Measurements from ENCODE around the gene GRAMD1B.
"Not testable (repeated sequence)": the region's sequence is repeated elsewhere in the genome, so short reads cannot be mapped to it uniquely, and the experiment has no call there.

Gene GRAMD1B

DNA sequence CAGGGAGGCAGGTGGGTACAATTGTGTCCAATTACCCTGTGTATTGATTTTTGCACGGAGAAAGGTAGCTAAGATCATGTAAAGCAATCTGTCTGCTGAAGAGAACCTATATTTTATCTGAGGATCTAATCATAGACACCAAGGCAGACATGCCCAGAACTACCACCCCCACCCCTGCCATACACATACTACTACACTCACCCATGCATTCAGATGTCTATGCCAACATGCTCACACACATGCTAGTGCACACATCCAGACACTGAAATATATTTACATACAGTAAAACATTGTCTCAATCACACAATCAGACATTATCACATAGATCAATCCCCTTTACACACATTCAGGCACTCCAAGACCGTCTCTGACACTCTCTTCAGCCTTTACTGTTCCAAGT lies 222.5 kb downstream of the GRAMD1B start:
- DNase-seq: no peak

DNA sequence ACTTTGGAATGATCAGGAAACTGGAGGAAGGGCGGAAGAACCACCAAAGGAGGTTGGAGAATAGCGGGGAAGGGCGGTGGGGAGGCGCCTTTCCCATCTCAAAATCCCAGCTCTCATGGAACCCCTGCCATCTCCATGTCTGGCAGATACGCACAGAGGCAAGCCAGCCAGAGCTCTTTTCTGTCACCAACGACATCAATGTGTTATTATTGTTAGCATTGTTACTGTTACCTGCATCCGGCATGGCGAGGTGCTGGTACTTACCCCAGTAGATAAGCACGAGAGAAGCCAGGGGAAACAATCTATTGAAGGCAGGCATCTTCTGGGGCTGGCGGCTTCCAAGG lies 223.4 kb downstream of the GRAMD1B start:
- no peak for DNase-seq

DNA sequence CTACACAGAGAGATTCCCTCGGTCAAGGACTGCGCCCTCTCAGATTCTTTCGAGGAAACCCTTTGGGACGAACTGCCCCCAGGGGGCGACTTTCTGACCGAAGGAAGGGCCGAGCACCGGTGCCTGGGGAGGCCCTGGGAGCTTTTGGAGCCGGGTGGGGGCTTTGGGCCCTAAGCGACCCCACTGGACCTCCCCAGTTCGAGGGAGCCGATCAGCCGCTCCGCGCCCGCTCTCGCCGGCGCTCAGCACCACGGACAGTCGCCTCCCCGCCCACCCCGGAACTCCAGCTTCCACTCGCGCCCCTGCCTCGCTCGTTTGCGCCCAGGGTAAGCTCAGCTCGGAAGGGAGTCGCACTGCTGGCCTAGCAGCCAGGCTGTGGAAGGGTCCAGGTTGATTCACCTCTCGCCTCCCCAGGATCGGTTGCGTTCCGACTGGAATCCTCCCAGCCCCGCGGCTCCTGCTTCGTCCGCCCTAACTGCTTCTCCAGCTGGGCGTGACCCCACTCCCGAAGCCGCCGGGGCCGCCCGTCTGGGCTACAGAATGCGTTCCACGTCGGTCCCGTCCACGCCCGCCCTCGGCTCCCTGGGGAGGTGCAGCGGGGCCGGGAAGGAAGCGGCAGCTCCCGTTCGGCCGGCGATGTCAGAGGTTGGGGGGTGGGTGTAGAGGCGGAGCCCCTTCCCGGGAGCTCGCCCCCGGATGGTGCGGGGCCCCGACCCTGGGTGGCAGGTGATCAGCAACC lies 223.9 kb downstream of the GRAMD1B start:
- peak in 1 of 2 experiments; percentile 62 for DNase-seq

DNA sequence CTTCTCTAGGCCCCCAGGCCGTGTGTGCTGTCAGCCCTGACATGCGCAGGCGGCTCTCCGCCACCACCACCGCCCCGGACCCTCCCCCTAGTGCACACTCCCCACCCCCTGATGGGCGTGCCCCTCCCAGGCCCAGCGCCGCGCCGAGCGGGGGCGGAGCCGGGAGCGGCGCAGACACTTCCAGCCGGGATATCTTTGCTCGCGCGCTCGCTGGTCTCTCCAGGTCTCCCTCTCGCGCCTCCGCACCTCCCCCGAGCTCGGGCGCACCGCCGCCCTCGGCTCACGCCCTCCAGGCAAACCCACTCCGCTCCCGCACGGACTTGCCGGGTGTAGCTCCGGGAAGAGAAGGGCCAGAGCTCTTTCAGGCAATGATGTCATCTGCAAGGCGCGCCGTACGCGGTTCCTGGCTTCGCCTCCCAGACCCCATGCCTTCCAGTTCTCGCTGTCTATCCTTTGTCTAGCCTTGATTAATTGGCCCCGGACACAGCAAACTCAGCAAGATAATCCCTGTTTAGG lies 224.6 kb downstream of the GRAMD1B start, which contains the start of gene SCN3B:
Gene SCN3B, minus strand, starts transcription at position 59 of the 516 bp plus-strand sequence. CDS start 823 bp downstream, outside the sequence.
- peak; percentile 91 to 92 for DNase-seq

DNA sequence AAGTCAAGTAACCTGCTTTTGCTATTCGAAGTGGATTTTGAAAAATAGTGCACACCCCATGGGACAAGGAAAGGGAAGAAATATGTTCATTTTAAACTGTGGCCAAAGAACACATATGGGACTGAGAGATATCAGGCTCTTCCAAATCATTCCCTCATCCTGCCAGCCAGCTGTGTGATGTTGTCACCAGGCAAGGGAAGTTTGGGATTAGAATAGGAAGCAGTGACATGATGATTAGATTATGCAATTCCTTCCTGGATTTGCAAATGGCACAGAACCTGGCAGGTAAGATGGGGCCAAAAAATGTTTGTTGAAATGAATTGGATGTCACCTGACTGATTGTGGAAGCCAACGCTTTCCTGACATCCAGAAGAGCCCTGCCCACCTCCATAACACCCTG lies 229.2 kb downstream of the GRAMD1B start:
- DNase-seq: no peak

- not testable (repeated sequence) for DNase-seq
Measured at GRCh38 chr11:123659965-123660364, 229.9 kb downstream of the GRAMD1B start.

DNA sequence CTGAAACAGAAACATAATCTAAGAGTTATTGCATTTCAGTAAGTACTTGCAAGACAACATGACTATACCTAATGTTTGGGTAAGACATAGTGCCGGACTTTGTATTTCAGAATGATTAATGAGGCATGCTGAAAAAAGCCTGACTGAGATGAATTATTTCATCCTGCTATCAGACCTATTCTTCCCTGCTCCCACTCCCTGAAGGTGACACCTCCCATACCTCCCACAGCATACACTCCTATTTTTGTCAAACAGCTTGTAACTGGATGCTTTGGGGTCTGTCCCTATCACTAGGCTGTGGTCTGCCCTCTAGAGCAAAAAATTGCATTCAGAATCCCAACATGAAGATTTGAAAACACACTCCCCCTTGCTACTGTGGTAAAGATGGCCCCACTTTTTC lies 235.2 kb downstream of the GRAMD1B start:
- DNase-seq: no peak

DNA sequence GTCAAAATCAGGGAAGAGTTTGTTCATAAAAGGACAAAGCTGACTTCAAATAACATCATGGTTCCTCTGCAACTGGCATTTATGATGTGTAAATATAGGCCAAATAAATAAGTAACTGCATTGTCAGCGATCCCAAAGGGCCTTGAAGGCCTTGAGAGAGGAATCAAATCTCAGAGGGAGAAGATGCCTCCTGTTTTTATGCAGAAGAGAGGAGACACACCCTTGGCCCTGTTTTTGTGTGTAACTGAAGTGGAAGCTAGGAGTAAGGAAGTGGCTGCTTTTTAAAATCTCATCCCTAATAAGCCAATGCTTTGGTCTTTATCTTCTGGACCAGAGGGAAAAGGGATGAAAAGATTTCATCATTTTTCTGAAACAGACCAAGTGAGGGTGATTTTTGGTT lies 240.0 kb downstream of the GRAMD1B start:
- no peak for DNase-seq

DNA sequence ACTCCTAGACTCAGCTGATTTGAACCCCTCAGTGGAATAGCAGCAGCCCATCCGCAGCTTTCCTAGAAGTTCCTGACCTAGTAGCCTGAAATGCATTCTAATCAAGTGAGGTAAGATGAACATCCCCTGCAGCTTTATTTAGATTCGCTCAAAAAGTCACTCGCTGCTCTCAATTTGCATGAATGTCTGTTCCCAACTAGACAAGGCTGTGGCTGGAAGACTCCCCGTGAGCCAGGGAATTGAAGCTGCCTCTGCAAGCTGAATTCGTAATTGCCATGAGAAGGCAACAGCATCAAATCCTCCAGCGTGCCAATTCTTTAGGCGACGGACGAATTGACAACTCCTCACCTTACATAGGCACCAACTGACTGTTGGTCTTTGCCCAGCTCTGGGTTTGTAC lies 241.5 kb downstream of the GRAMD1B start:
- no peak for DNase-seq

GRCh38 chr11:123672568-123672967 lies 242.5 kb downstream of the GRAMD1B start:
- no peak for DNase-seq

DNA sequence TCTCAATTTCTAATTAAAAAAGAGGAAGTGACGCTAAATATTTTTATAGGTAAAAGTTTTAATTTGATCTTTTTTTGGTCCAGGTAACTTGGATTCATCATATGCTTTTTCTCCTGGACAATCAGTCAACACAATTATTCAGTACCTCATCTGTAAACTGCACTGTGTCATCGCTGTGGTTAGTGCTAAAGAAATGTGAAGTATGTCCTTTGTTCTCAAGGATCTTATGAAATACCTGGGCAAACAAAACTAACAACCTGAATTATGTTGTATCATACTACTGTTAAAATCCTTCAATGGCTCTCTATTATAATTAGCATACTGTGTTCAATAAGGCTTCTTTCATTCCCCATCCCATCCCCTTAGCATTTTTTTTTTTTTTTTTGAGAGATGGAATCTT lies 244.2 kb downstream of the GRAMD1B start:
- DNase-seq: no peak

Measured in NCI-H446 (cell line).